T-helper 2 cell treated with Interferon-gamma antibody and Interleukin-4, amounts not matched to agents 5 μg/mL and 100 μg/mL, for 36 hours (primary cell): ENCODE measurements around the gene CTIF.

ENCODE experiments used
- DNase-seq: peaks from one replicate; pipeline ENCODE4 v3.0.0; 2021; ENCODE audit warnings: low spot score
- H3K27ac Mint-ChIP-seq: one replicate; pipeline ENCODE4 v1.8.0; 2021; ENCODE audit warnings: mild to moderate bottlenecking, mixed read lengths
- H3K27me3 Mint-ChIP-seq: one replicate; pipeline ENCODE4 v1.8.0; 2021; ENCODE audit warnings: low read depth, mixed read lengths
- H3K36me3 Mint-ChIP-seq: one replicate; pipeline ENCODE4 v1.8.0; 2021; ENCODE audit warnings: low read depth, mixed read lengths
- H3K4me1 Mint-ChIP-seq: one replicate; pipeline ENCODE4 v1.8.0; 2021; ENCODE audit warnings: low read depth, mixed read lengths
- H3K4me3 Mint-ChIP-seq: one replicate; pipeline ENCODE4 v1.8.0; 2022; ENCODE audit warnings: mild to moderate bottlenecking, moderate library complexity, mixed read lengths
- H3K9me3 Mint-ChIP-seq: one replicate; pipeline ENCODE4 v1.8.0; 2021; ENCODE audit warnings: mixed read lengths

The CTIF gene

DNA sequence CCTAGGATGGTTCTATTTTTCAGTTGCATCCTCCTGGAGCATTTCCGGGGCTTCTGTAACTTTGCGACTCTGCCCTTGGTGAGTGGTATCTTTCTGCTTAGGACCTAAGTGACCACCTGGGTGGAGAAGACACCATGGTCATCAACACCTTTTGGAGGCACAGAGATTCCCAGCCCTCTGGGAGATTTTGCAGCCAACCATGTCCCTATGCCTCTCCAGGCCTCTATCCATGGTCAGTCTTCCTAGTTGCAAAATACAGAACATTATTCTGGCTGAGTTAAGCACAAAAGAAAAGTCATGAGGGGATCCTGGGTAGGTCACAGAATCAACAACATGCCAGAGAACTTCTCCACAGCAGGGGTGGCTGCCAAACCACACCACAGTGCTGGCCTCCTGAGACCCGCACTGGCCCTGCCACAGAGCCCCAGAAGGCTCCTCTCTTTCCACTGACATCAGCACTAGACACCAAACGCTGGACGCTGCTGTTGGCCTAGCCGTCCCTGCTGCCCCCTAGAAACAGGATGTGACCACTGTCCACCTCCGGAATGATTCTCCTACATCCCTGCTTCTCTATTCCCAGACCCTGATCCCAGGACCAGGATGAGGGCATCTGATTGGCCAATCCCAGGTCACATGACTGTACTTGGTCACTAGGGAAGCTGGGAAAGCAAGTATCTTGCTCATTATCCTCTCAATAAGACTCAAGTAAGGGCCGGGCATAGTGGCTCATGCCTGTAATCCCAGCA is 364.2 kb downstream of the CTIF start:
- peaks cover 13% of the 10 kb centered on the region for H3K27me3 Mint-ChIP-seq
- H3K9me3 Mint-ChIP-seq, result peaks cover 18% of the 10 kb centered on the region
- H3K4me3 Mint-ChIP-seq, result no peak overlapping the region
- no peak for DNase-seq
- no peak overlapping the region for H3K27ac Mint-ChIP-seq
- peaks cover 2% of the 10 kb centered on the region for H3K36me3 Mint-ChIP-seq
- peaks cover 4% of the 10 kb centered on the region for H3K4me1 Mint-ChIP-seq

GRCh38 chr18:48904091-48904490 is 365.3 kb downstream of the CTIF start:
- H3K27ac Mint-ChIP-seq, result no peak overlapping the region
- peaks cover 6% of the 10 kb centered on the region for H3K4me1 Mint-ChIP-seq
- no peak for DNase-seq
- H3K36me3 Mint-ChIP-seq, result peaks cover 2% of the 10 kb centered on the region
- H3K9me3 Mint-ChIP-seq, result peaks cover 18% of the 10 kb centered on the region
- H3K4me3 Mint-ChIP-seq, result no peak overlapping the region
- peaks cover 13% of the 10 kb centered on the region for H3K27me3 Mint-ChIP-seq

DNA sequence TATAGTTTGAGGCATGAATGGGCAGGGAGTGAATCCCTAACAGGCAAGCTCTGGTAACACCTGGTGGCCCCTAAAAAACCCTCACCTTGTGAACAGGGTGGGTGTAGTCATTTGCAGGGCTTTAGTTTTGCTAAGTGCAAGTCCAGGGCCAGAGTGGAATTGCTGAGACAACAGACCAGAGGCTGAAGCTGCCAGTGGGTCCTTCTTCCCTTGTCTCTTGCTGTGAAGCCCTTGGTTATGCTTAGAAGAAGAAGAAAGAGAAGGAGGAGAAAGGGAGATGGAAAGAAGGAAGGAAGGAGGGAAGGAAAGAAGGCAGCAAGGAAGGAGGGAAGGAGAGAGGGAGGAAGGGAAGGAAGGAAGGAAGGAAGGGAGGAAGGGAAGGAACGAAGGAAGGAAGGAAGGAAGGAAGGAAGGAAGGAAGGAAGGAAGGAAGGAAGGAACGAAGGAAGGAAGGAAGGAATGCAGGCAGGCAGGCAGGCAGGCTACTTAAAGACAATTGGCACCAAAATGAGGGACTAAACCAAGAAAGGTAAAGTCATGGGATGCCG is 366.1 kb downstream of the CTIF start:
- Mint-ChIP-seq H3K36me3 (peaks cover 2% of the 10 kb centered on the region), H3K4me1 (peaks cover 11% of the 10 kb centered on the region), H3K27ac (no peak overlapping the region), H3K4me3 (no peak overlapping the region), H3K9me3 (peaks cover 18% of the 10 kb centered on the region), H3K27me3 (peaks cover 13% of the 10 kb centered on the region)
- no peak for DNase-seq

GRCh38 chr18:48905513-48905912 is 366.7 kb downstream of the CTIF start:
- Mint-ChIP-seq H3K9me3 (peaks cover 18% of the 10 kb centered on the region), H3K4me3 (no peak overlapping the region), H3K4me1 (peaks cover 12% of the 10 kb centered on the region), H3K36me3 (peaks cover 2% of the 10 kb centered on the region), H3K27ac (no peak overlapping the region), H3K27me3 (peaks cover 13% of the 10 kb centered on the region)
- DNase-seq, result no peak

- no peak for DNase-seq
- peaks cover 17% of the 10 kb centered on the region for H3K9me3 Mint-ChIP-seq
- peaks cover 14% of the 10 kb centered on the region for H3K4me1 Mint-ChIP-seq
- no peak overlapping the region for H3K4me3 Mint-ChIP-seq
- peaks cover 13% of the 10 kb centered on the region for H3K27me3 Mint-ChIP-seq
- H3K36me3 Mint-ChIP-seq, result peaks cover 2% of the 10 kb centered on the region
- no peak overlapping the region for H3K27ac Mint-ChIP-seq
Measured at GRCh38 chr18:48908916-48909315, 370.1 kb downstream of the CTIF start.

- Mint-ChIP-seq H3K36me3 (peaks cover 2% of the 10 kb centered on the region), H3K9me3 (peaks cover 9% of the 10 kb centered on the region), H3K4me1 (peaks cover 14% of the 10 kb centered on the region), H3K27me3 (peaks cover 10% of the 10 kb centered on the region), H3K4me3 (peak overlapping the region; percentile 44), H3K27ac (no peak overlapping the region)
- DNase-seq, result no peak
Measured at GRCh38 chr18:48909721-48910120, 370.9 kb downstream of the CTIF start.

GRCh38 chr18:48910972-48911545 is 372.2 kb downstream of the CTIF start:
- H3K27ac Mint-ChIP-seq, result no peak overlapping the region

More at GRCh38 chr18:48910972-48911545, 372.2 kb downstream of the CTIF start:
- Mint-ChIP-seq H3K36me3 (no peaks in the 10 kb centered on the region), H3K4me1 (peaks cover 19% of the 10 kb centered on the region), H3K4me3 (no peak overlapping the region), H3K9me3 (no peaks in the 10 kb centered on the region), H3K27me3 (peaks cover 2% of the 10 kb centered on the region)
- no peak for DNase-seq
